H54 (cell line): ENCODE measurements around the gene VIPAS39.

Experiments used
- DNase-seq: peaks from one replicate; pipeline ENCODE4 v3.0.0; 2011; ENCODE audit warnings: low spot score, mixed read lengths; ENCODE audit not compliant: insufficient read length
- FAIRE-seq: peaks from 3 replicates; lab custom pipeline; 2011; peaks lifted over from hg19 to GRCh38; lab: Jason Lieb, UNC
- POLR2A ChIP-seq: IDR thresholded peaks from 2 replicates; pipeline ENCODE4 v1.6.1; 2011; ENCODE audit warnings: low read depth, mild to moderate bottlenecking, low read length

Gene VIPAS39

GRCh38 chr14:77485256-77485655, 27.9 kb upstream of the VIPAS39 start:
- peak; percentile 31 for DNase-seq
- no peak for FAIRE-seq
- no peak for TF ChIP-seq POLR2A

- FAIRE-seq (no peak), DNase-seq (no peak)
- no peak for TF ChIP-seq POLR2A
These were observed 25.0 kb upstream of the VIPAS39 start for GRCh38 chr14:77482422-77482821.

- DNase-seq (no peak), FAIRE-seq (no peak)
- no peak for TF ChIP-seq POLR2A
These were observed 21.4 kb upstream of the VIPAS39 start for GRCh38 chr14:77478796-77479195.

- TF ChIP-seq POLR2A, result no peak
- DNase-seq (no peak), FAIRE-seq (no peak)
These were observed 20.6 kb upstream of the VIPAS39 start for GRCh38 chr14:77478029-77478428.

- TF ChIP-seq POLR2A, result no peak
- FAIRE-seq (no peak), DNase-seq (no peak)
These were observed 18.2 kb upstream of the VIPAS39 start for GRCh38 chr14:77475432-77476115.

GRCh38 chr14:77474479-77475177, 17.2 kb upstream of the VIPAS39 start:
- TF ChIP-seq POLR2A, result no peak
- no peak for DNase-seq
- no peak for FAIRE-seq

- FAIRE-seq (no peak), DNase-seq (no peak)
- TF ChIP-seq POLR2A, result no peak
These were observed 16.5 kb upstream of the VIPAS39 start for GRCh38 chr14:77473921-77474320.

- TF ChIP-seq POLR2A, result no peak
- no peak for DNase-seq
- FAIRE-seq, result no peak
These were observed 12.9 kb upstream of the VIPAS39 start for GRCh38 chr14:77470224-77470870.

- no peak for FAIRE-seq
- no peak for TF ChIP-seq POLR2A
- DNase-seq, result no peak
These were observed 12.1 kb upstream of the VIPAS39 start for GRCh38 chr14:77469539-77469938.

GRCh38 chr14:77469067-77469505, 11.7 kb upstream of the VIPAS39 start:
- DNase-seq, result no peak
- no peak for FAIRE-seq

GRCh38 chr14:77467801-77468200, 10.4 kb upstream of the VIPAS39 start:
- no peak for FAIRE-seq
- DNase-seq, result no peak
- no peak for TF ChIP-seq POLR2A

More at GRCh38 chr14:77469067-77469505, 11.7 kb upstream of the VIPAS39 start:
- no peak for TF ChIP-seq POLR2A

- FAIRE-seq, result no peak
- no peak for DNase-seq
- no peak for TF ChIP-seq POLR2A
These were observed 1.8 kb upstream of the VIPAS39 start for GRCh38 chr14:77459072-77459723.

GRCh38 chr14:77458249-77458950, 999 bp upstream of the VIPAS39 start:
- no peak for TF ChIP-seq POLR2A
- FAIRE-seq, result no peak
- peak; percentile 15 for DNase-seq
